GM19193 (cell line): ENCODE results near the gene TRAPPC4.

Experiments
- POLR2A ChIP-seq: IDR thresholded peaks from 4 replicates; pipeline ENCODE4 v1.6.1; 2011; ENCODE audit not compliant: insufficient read depth, insufficient read length; ENCODE audit errors: extremely low read depth

Gene TRAPPC4

DNA sequence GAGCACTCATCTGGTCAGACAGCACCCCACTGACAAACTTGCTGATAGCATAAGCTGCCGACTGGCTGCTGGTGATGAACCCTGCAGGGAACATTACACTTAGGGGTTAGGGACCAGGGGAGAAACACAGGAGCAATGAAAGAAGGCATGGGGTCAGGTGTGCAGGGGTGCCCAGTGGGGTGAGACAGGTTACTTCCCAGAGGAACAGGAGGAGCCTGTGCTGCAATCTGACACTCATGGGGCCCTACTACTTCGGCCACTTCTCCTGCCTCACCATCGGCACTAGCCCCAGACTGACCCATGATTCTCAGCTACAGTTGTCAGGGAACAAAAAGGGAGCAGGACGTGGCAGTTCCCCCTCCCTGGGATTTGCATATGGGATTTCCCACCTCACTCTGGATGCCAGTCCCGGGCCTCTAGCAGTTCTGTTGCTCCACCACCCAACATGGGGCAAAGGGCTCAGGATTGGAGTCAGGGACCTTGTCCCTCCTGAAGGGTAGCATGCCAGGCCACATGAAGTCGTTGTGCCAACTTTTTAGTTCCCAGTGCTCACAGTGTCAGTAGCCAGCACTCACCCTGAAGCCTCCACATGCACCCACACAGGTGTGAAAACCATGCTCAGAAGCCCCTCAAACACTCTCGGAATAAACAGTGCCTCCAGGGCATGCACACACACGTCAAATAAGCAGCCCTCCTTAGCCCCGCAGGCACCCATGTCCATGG is 9.9 kb downstream of the TRAPPC4 start:
- TF ChIP-seq POLR2A, result no peak

DNA sequence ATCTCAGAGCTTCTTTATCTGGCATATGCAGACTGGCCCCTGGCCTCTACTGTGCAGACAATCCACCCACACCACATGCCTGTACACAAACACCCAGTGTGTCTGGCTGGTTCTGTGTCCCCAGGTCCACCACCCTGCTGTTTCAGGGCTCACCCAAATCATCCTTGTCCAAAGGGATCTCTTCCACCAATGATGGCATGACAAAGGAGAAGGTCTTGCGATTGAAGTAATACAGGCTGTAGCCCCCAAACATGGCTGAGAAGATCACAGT is 10.4 kb downstream of the TRAPPC4 start:
- no peak for TF ChIP-seq POLR2A

DNA sequence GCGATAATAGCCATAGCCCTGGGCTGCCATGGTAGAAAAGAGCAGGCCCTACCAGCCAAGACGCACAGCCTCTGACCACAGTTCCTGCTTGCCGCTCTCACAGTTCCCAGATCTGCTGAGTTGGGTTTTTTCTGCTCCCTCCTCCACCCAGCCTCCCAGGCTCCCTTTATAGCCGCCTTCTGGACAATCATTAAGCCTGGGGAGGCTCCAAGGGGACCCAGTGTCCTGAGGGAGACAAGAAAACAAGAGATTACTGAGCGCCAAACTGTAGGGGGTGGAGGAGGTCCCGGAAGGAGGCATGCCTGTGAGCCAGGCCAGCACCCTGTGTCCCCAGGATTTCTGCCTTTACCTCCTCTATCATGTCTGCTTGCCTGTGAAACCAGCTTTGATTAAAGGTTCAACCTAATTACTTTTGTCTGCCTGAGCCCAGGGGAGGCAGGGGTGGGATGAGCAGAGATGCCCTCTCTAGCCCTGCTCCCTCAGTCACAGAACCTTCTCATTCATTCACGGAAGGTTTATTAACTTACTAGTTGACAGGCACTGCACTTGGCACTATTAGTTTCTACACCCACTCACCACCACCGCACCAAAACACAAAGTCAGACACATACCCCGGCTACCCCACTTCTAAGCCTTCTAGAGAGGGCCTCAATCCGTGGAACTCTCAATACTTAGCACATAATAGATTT is 10.9 kb downstream of the TRAPPC4 start:
- TF ChIP-seq POLR2A, result no peak

DNA sequence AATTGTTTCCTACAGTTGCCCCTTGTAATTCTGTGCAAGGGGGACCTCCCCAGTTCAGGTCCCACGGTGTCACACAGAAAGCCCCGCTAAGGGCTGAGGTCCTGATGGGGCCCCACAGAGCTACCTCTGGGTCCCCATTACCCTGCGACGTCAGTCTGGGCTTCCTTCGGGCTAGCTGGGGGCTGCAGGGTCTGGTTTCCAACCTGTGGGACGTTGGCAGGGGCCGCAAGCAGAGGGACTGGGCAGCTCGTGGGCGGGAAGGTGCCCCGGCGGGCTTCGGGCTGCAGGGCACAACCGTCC is 11.4 kb downstream of the TRAPPC4 start:
- no peak for TF ChIP-seq POLR2A

DNA sequence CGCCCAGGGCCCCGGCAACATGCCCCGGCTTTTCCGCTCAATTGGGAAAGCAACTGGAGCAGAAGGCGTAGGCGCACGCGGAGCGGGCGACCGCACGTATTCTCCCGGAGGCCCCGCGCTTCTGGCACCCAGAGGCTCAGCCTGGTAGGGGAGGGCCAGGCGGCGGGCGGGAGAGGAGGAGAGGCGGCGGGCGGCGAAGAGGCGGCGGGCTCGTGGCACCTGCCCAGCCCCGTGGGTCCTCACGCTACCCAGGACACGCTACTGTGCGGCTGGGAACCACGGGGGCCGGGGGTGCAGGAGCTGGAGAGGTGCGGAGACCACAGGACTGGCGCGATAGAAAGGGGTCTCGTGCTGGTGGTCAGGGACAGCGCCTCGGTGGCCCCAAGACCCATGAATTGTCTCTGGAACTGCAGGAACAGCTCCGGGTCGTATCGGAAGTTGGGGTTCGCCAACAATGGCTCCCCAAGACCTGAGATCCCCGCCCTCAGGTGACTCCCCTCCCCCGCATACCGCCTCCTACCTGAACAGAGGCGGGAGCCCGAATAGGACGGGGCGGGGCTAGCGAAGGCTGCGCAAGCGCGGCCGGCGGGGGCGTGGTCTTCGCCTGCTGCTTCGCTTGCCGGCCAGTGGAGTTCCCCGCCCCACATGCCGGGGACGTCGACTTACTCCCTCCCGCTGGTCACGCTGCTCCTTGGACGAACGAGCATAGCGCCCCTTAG is 11.9 kb downstream of the TRAPPC4 start, which contains the start of gene SLC37A4:
Gene SLC37A4 (minus strand): TSS at position 549 of the 719 bp plus-strand sequence.
- TF ChIP-seq POLR2A, result peak; percentile 58

DNA sequence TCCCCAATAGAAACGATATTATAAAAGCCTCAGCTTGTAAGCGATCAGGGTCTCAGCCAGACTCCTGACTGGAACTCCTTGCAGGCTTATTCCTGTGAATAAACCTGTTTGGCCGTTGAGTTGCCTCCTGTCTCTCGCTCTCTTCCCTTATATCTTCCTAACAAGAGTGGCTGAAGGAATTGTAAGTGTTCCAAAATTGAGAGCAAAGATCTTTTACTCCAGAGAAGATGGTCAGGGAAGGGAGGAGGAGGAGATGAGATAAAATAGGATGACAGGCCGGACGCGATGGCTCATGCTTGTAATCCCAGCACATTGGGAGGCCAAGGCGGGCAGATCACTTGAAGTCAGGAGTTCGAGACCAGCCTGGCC is 13.3 kb downstream of the TRAPPC4 start:
- no peak for TF ChIP-seq POLR2A

DNA sequence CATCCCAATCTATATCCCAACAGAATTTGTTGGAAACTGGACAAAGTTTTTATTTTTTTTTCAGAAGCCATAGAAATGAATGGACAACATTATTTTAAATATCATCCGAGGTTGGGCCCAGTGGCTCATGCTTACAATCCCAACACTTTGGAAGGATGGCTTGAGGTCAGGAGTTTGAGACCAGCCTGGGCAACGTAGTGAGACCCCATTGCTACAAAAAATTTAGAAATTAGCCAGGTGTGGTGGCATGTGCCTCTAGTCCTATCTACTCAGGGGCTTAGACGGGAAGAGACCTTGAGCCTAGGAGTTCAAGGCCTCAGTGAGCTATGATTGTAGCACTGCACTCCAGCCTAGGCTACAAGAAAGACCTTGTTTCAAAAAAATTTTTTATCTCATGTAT is 16.2 kb downstream of the TRAPPC4 start:
- TF ChIP-seq POLR2A, result no peak

DNA sequence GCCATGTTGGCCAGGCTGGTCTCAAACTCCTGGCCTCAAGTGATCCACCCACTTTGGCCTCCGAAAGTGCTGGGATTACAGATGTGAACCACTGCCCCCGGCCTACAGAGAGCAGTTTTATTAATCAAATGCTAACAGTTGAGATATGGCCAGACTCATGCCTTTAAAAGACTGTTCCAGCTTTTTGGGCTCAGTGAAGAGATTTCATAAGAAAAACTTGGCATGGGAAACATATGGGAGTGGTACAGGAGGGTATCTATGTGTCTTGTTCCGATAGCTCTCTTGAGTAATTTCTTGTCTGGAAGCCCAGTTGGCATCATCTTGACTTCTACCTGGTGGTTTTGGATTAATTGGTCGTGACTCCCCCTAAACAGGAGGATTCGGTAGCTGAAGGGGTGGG is 20.3 kb downstream of the TRAPPC4 start:
- no peak for TF ChIP-seq POLR2A

DNA sequence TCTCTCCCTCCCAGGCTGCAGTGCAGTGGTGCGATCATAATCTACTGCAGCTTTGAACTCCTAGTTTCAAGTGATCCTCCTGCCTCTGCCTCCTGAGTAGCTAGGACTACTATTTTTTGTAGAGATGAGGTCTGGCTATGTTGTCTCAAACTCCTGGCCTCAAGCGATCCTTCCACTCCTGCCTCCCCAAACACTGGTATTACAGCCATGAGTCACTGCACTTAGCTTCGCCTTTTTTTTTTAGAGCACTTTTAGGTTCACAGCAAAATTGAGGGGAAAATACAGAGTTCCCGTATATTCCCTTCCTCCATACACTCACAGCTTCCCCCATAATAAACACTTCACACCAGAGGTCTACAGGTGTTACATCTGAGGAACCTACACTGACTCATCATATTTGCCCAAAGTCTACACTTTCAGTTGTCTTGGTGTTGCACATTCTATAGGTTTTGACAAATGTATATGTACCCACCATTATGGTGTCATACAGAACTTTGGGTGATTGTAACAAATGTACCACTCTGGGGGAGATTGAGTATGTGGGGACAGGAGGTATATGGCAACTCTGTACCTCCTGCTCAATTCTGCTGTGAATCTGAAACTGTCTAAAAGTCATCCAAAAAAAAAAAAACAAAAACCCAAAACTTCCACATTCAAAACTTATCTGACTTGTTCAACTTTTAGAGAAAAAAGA is 23.4 kb downstream of the TRAPPC4 start:
- no peak for TF ChIP-seq POLR2A

DNA sequence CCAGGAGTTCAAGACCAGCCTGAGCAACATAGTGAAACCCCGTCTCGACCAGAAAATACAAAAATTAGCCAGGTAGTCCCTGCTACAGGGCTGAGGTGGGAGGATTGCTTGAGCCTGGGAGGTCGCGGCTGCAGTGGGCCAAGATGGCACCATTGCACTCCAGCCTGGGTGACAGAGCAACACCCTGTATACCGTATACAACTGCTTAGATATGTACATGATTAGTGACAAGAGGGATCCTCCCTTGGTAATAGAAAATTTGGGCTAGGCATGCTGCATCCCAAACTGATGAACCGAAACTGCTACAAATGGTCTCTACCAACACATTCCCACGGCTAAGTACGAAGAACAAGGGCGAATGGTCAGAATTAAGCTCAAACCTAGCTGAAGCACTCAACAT is 24.4 kb downstream of the TRAPPC4 start:
- no peak for TF ChIP-seq POLR2A

DNA sequence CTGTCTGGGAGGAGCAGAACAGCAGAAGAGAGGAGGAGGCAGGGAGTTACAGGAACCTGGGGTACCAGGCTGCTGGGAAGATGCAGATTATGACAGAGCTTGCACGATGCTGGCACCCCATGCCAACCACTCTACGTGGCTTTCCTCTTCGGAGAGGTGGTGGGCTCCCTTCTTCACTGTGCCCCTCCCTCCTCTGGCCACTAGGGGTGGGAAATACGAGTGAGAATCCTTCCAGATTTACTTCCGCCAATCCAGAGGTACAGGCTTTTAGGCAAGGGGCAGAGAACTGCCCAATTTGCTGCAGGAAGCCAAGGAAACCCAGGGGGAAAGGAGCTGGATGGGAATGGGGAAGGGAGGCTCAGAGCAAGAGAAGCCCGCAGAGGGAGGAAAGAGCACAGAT is 26.1 kb downstream of the TRAPPC4 start:
- no peak for TF ChIP-seq POLR2A

DNA sequence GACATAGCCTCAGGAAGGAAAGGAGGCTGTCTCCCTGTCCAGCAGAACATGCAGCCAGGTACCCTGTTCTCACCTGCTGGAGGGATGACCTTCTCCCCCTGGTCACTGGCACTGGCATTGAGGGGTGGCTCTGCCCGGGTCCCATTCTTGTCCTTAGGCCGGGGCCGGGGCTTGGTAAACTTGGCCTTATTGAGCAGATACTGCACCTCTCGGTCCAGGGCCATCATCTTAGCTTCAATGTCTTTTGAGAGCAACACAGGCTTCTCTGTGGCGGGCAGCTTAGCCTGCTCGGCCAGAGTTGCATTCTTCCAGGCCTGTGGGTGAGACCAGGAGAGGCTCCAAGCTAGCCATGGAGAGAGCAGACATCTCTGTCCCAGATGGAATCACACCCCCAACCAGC is 27.9 kb downstream of the TRAPPC4 start:
- no peak for TF ChIP-seq POLR2A

DNA sequence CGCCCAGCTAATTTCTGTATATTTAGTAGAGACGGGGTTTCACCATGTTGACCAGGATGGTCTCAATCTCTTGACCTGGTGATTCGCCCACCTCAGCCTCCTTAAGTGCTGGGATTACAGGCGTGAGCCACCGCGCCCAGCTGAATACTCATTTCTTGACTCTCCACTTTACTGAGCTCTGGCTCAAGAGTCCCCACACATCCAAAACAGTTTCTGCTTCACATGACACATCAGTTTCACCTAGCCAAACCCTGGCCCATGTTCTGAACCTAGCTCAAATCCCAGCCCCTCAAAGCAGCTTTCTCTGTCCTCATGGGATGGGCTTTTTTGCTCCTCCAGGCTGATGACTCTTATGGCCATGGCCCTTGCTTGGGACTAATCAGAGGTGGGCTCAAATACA is 28.6 kb downstream of the TRAPPC4 start:
- no peak for TF ChIP-seq POLR2A

DNA sequence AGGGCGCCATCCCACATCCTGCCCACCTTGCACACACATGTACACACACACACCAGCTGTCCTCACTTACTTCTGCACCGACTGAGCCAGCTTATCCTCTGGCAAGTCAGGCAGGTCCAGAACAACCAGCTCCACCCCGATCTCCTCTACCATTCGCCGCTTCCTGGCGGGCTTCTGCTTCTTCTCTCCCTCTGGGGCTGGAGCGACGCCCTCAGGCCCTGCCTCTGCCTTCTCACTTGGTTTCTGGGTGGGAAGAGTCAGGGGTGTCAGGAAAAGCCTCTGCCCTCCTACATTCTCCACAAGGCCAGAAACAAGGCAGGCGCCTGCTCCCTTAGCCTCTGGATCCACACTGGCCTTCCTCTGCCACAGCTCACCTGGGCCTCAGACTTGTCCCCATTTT is 30.1 kb downstream of the TRAPPC4 start:
- no peak for TF ChIP-seq POLR2A

DNA sequence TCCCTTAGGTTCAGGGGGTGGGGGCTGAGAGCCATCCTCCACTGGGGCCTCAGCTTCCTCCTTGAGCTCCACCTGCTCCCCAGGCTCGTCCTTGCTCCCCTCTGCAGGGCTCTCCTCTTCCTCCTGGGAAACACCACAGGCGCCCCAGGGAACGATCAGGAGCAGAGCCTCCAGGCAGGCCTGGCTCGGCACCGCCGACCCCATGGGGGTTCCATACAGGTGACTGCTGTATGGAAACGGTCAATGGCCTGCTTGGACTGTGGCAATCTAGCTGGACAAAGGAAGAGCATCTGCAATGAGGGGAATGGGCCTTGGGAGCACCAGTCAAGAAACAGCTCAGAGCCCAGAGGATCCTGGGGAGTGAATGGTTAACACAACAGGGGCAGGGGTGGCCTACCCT is 30.5 kb downstream of the TRAPPC4 start:
- TF ChIP-seq POLR2A, result no peak
